Cardiac muscle cell (in vitro differentiated cells and primary cell): ENCODE data around the gene ANXA3. TPM values are rescaled to one million over a fixed set of nuclear protein-coding genes. Genes with fewer than 3 reads are reported as not detected.
A peak's percentile ranks its signal among the peaks of the same experiment; 100 is the strongest.

ENCODE experiments used
- DNase-seq, 2 donors: peaks; one replicate each; pipeline versions ENCODE4 v3.0.0 to v3.0.0-alpha.2; 2010 to 2017; ENCODE audit warnings: low read depth in 1 of 2, low spot score in 1 of 2
- H3K27ac ChIP-seq: fragments of 200-600 bp; sonication (generic); 2 replicates; pipeline ENCODE4 v1.5.1; 2016
- H3K27me3 ChIP-seq: fragments of 200-600 bp; sonication (generic); 2 replicates; pipeline ENCODE4 v1.6.0; 2016; ENCODE audit warnings: control low read depth
- H3K36me3 ChIP-seq: fragments of 200-600 bp; sonication (generic); 2 replicates; pipeline ENCODE4 v1.5.1; 2016; ENCODE audit warnings: control low read depth
- H3K4me1 ChIP-seq: fragments of 200-600 bp; sonication (generic); 2 replicates; pipeline ENCODE4 v1.8.1; 2017; ENCODE audit warnings: low read depth, mild to moderate bottlenecking, mixed run types
- H3K4me3 ChIP-seq: fragments of 200-600 bp; sonication (generic); 2 replicates; pipeline ENCODE4 v1.5.1; 2016; ENCODE audit warnings: mild to moderate bottlenecking
- H3K9me3 ChIP-seq: fragments of 200-600 bp; sonication (generic); 2 replicates; pipeline ENCODE4 v1.5.1; 2017; ENCODE audit warnings: low read depth, mild to moderate bottlenecking, control low read depth
- polyA plus RNA-seq: library from polyadenylated mRNA; unstranded; fragments of >200 nt; fragmentation: Nextera tagmentation; extraction: Ambion mirVana; gene quantifications from 2 replicates; pipeline ENCODE4 v1.2.1, GENCODE V29; 2016
- total RNA-seq: library from RNA; depleted of rRNA; stranded (reverse); fragments of >200 nt; gene quantifications from 2 replicates; pipeline ENCODE4 v1.2.3, GENCODE V29; 2016
- TF ChIP-seq, protein P1 (sequence below): IDR thresholded peaks from 2 replicates; pipeline ENCODE4 v1.5.1; 2012; ENCODE audit warnings: low read depth, mild to moderate bottlenecking, low read length

Gene ANXA3
- total and polyA plus RNA-seq, 2 experiments from 2014 or later, result 18.7 to 33.3 TPM

DNA sequence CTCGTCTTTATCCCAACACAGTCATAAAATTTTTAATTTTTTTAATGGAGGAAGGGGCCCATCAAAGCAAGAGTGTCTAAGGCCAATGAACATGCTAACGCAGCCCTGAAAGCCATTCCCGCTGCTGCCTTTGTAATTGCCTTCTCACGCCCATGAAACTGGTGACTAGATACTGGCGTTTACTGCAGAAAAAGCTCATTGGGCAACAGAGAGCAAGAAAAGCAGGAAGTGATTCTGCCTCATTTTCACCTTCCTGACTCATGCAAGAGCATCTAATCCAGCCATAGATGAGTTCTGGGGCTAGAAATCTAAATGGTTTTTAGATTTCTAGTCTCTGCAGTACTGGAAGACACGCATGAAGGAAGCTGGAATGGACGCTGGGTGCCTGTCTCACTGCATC lies 72.5 kb downstream of the ANXA3 start:
- H3K4me3 ChIP-seq, result no peak overlapping the region
- H3K36me3 ChIP-seq, result no peaks in the 10 kb centered on the region
- H3K4me1 ChIP-seq, result peaks cover 11% of the 10 kb centered on the region
- TF ChIP-seq, protein P1, sequence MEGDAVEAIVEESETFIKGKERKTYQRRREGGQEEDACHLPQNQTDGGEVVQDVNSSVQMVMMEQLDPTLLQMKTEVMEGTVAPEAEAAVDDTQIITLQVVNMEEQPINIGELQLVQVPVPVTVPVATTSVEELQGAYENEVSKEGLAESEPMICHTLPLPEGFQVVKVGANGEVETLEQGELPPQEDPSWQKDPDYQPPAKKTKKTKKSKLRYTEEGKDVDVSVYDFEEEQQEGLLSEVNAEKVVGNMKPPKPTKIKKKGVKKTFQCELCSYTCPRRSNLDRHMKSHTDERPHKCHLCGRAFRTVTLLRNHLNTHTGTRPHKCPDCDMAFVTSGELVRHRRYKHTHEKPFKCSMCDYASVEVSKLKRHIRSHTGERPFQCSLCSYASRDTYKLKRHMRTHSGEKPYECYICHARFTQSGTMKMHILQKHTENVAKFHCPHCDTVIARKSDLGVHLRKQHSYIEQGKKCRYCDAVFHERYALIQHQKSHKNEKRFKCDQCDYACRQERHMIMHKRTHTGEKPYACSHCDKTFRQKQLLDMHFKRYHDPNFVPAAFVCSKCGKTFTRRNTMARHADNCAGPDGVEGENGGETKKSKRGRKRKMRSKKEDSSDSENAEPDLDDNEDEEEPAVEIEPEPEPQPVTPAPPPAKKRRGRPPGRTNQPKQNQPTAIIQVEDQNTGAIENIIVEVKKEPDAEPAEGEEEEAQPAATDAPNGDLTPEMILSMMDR, result no peak
- H3K27ac ChIP-seq, result no peak overlapping the region
- no peak for DNase-seq
- H3K9me3 ChIP-seq, result no peaks in the 10 kb centered on the region
- H3K27me3 ChIP-seq, result no peaks in the 10 kb centered on the region

DNA sequence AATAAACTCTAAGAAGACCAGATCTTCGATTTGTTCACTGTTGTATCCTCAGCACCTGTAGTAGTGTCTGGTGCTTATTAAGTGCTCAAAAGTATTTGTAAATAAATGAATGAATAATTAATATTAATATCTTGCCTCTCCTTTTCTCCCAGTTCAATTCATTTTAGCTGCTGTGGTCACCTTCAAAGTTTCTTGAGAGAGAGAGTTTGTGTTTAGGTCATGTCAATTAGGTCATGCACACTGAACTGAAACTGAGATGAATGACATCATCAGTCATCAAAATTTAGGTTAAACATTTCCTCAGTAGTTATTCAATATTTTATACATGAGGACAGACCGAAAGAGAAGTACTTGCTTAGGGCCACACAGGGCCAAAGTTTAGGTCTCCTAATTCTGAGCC lies 73.5 kb downstream of the ANXA3 start:
- H3K36me3 ChIP-seq, result no peaks in the 10 kb centered on the region
- H3K27ac ChIP-seq, result no peak overlapping the region
- DNase-seq, result no peak
- TF ChIP-seq, protein P1, result no peak
- peaks cover 18% of the 10 kb centered on the region for H3K4me1 ChIP-seq
- no peaks in the 10 kb centered on the region for H3K9me3 ChIP-seq
- no peaks in the 10 kb centered on the region for H3K27me3 ChIP-seq
- H3K4me3 ChIP-seq, result no peak overlapping the region

DNA sequence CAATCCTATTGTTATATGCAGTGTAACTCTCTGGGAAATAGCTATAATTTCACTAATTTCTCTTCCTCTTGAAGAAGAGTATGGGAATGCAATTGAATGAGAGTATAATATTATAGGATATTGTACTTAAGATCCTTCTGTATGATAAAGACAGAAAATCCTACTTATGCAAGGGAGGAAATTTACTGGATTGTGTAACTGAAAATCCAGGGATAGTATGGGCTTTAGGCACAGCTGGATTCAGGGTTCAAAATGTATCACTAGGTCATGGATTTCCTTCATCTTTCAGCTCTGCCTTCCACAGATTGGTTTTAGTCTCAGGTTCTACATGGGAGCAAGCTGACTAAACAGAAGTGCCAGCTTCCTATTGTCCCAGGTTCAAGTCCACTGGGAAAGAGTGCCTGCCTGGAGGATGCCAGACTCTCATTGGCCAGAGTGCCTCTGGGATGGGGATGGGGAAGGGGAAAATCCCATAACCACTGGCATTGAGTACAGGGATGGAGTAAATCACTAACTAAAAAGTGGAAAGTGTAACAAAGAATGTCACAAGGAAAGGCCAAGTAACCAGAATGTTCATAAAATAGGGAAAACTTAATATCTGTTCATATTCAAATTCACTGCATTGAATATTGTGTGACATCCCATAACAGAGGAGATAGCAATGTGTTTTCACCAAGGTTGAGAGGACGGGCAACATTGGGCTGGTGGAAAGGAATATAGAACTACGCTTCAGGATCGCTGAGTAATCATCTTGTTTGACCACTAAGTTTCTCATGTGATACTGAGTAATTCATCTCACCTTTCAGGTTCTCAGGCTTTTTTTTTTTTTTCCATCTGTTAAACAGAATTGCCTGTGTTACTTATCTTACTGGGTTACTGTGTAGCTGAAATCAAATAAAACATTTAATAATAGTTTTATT lies 75.7 kb downstream of the ANXA3 start:
- Histone ChIP-seq H3K27ac (no peak overlapping the region), H3K27me3 (no peaks in the 10 kb centered on the region), H3K9me3 (no peaks in the 10 kb centered on the region), H3K4me1 (peaks cover 8% of the 10 kb centered on the region), H3K4me3 (no peak overlapping the region), H3K36me3 (no peaks in the 10 kb centered on the region)
- TF ChIP-seq, protein P1, result no peak
- DNase-seq, result no peak

DNA sequence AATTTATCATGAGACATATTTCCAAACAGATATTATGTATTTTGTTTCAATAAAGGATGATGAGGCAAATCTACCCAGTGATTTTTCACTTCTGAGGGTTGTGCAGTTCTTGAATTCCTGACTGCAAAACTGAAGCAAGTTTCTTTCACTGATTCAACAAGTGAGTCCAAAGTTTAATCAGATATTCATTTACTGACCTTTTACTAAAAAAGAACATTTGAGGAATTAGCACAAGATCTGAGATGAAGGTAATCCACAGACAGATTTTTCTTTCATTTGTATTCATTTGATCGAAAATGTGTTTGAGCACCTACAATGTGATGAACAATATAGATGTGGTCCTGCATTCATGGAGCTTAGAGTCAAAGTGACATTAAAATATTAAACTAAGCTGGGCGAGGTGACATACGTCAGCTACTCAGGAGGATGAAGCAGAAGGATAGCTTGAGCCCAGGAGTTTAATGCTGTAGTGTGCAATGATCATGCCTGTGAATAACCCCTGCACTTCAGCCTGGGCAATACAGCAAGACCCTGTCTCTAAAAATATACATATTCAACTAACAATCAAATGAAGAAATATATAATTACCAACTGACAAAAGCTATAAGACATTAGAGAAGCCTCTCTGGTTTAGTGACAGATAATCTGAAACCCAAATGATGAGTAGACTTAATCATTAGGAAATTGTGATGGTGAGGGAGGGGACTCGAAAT lies 76.6 kb downstream of the ANXA3 start:
- Histone ChIP-seq H3K36me3 (no peaks in the 10 kb centered on the region), H3K4me1 (peaks cover 8% of the 10 kb centered on the region), H3K4me3 (no peak overlapping the region), H3K9me3 (no peaks in the 10 kb centered on the region), H3K27ac (no peak overlapping the region), H3K27me3 (no peaks in the 10 kb centered on the region)
- TF ChIP-seq, protein P1, result no peak
- no peak for DNase-seq

DNA sequence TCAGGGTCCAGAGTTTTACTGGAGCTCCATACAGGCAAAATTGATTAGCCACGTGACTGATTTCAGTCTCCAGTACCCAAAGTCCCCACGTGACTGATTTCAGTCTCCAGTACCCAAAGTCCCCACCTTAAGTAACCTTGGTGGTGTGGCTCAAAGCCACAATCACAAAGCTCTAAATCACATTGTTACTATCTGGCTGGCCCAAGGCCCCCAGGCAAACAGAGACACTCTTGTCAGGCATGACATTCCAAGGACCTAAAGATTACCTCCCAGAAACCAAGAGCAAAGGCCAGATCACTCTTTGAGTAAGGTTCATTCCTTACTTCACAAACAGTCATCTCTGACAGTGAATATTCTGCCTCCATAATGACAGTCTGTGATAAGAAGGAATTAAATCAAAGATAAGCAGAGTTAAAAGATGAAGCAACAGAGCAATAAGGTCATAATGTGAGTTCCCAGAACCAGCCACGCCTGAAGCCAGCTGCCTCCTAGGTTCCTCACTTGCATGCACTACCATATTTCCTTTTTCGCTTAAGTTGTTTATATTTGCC lies 78.5 kb downstream of the ANXA3 start:
- TF ChIP-seq, protein P1, result no peak
- no peaks in the 10 kb centered on the region for H3K27me3 ChIP-seq
- H3K27ac ChIP-seq, result peak overlapping the region; percentile 59
- no peak overlapping the region for H3K4me3 ChIP-seq
- H3K4me1 ChIP-seq, result peaks cover 8% of the 10 kb centered on the region
- no peaks in the 10 kb centered on the region for H3K9me3 ChIP-seq
- DNase-seq, result no peak
- H3K36me3 ChIP-seq, result no peaks in the 10 kb centered on the region
